Thoracic aorta (tissue), 2 donors: Measurements from ENCODE around the gene UFD1. TPM values are rescaled to one million over a fixed set of nuclear protein-coding genes. Genes with fewer than 3 reads are reported as not detected.

Source experiments
- ATAC-seq: fragments of 150-250 bp; one replicate; pipeline ENCODE4 v1.8.0; 2017; ENCODE audit warnings: low read depth; ENCODE audit not compliant: insufficient number of reproducible peaks, low FRiP score
- DNase-seq: peaks from one replicate; pipeline ENCODE4 v3.0.0-alpha.2; 2020; ENCODE audit warnings: low spot score
- H3K27ac ChIP-seq, 2 donors: fragments of 200-600 bp; sonication (generic); 1 replicate in 1 of 2; 2 replicates in 1 of 2; pipeline ENCODE4 v1.5.1; 2016; ENCODE audit warnings: mild to moderate bottlenecking in 2 of 2, moderate library complexity in 2 of 2
- H3K27me3 ChIP-seq: fragments of 200-600 bp; sonication (generic); replicated peaks from 2 replicates; pipeline ENCODE4 v1.6.0; 2016; ENCODE audit warnings: mild to moderate bottlenecking; ENCODE audit not compliant: insufficient read depth
- H3K36me3 ChIP-seq: fragments of 200-600 bp; sonication (generic); one replicate; pipeline ENCODE4 v1.5.1; 2016
- H3K4me1 ChIP-seq, 2 donors: fragments of 200-600 bp; sonication (generic); 1 replicate in 1 of 2; 2 replicates in 1 of 2; pipeline versions ENCODE4 v1.5.1 to v1.6.0; 2016; ENCODE audit warnings: low read depth in 2 of 2, mild to moderate bottlenecking in 1 of 2; ENCODE audit not compliant: control insufficient read depth in 1 of 2
- H3K4me3 ChIP-seq: fragments of 200-600 bp; sonication (generic); 2 replicates; pipeline ENCODE4 v1.5.1; 2016; ENCODE audit warnings: mild to moderate bottlenecking
- H3K9me3 ChIP-seq: fragments of 200-600 bp; sonication (generic); 2 replicates; pipeline ENCODE4 v1.5.1; 2016
- total RNA-seq, 2 donors: library from RNA; depleted of rRNA; stranded (reverse); fragments of >200 nt; gene quantifications; one replicate each; pipeline versions ENCODE4 v1.1.0 to v1.2.3, GENCODE V29; 2016
- TF ChIP-seq, protein P1 (sequence below): fragments of 200-600 bp; sonication (generic); IDR thresholded peaks from one replicate; pipeline ENCODE4 v1.5.1; 2019; ENCODE audit warnings: antibody characterized with exemption

UFD1 gene
- total RNA-seq, 2 donors from 2014 or later, result 32.0 to 32.5 TPM

- TF ChIP-seq, protein P1, sequence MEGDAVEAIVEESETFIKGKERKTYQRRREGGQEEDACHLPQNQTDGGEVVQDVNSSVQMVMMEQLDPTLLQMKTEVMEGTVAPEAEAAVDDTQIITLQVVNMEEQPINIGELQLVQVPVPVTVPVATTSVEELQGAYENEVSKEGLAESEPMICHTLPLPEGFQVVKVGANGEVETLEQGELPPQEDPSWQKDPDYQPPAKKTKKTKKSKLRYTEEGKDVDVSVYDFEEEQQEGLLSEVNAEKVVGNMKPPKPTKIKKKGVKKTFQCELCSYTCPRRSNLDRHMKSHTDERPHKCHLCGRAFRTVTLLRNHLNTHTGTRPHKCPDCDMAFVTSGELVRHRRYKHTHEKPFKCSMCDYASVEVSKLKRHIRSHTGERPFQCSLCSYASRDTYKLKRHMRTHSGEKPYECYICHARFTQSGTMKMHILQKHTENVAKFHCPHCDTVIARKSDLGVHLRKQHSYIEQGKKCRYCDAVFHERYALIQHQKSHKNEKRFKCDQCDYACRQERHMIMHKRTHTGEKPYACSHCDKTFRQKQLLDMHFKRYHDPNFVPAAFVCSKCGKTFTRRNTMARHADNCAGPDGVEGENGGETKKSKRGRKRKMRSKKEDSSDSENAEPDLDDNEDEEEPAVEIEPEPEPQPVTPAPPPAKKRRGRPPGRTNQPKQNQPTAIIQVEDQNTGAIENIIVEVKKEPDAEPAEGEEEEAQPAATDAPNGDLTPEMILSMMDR, result no peak
- Histone ChIP-seq H3K36me3 (peaks cover 44% of the 10 kb centered on the region), H3K4me1 (peaks cover 0 to under 1% of the 10 kb centered on the region in 2 donors), H3K9me3 (no peaks in the 10 kb centered on the region), H3K27ac (no peak overlapping the region), H3K4me3 (no peak overlapping the region), H3K27me3 (no peaks in the 10 kb centered on the region)
- ATAC-seq (no peak), DNase-seq (no peak)
Observed at GRCh38 chr22:19453718-19454117, 25.3 kb downstream of the UFD1 start.

DNA sequence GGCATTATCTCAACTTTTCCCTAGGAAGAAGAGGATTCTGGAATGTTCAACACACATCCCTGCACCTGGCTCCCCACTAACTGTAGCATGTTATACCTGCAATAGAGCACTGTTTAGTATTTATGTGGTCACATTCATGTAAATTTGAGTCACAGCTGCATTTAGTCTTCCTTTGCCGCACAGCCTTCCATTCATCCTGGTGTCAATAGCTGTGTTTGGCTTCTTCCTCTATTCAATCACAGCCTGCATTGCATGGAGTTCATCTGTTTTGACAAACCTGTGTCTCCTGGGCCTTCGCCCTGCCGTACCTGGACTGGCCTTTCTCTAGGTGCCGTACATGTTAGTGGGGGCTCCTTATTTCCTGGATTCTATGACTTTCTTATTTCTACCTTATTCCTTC is 27.4 kb downstream of the UFD1 start:
- Histone ChIP-seq H3K27me3 (no peaks in the 10 kb centered on the region), H3K4me1 (peaks cover 8 to 12% of the 10 kb centered on the region in 2 donors), H3K36me3 (peaks cover 39% of the 10 kb centered on the region), H3K27ac (no peak overlapping the region), H3K4me3 (no peak overlapping the region), H3K9me3 (no peaks in the 10 kb centered on the region)
- TF ChIP-seq, protein P1, result no peak
- ATAC-seq (no peak), DNase-seq (no peak)

DNA sequence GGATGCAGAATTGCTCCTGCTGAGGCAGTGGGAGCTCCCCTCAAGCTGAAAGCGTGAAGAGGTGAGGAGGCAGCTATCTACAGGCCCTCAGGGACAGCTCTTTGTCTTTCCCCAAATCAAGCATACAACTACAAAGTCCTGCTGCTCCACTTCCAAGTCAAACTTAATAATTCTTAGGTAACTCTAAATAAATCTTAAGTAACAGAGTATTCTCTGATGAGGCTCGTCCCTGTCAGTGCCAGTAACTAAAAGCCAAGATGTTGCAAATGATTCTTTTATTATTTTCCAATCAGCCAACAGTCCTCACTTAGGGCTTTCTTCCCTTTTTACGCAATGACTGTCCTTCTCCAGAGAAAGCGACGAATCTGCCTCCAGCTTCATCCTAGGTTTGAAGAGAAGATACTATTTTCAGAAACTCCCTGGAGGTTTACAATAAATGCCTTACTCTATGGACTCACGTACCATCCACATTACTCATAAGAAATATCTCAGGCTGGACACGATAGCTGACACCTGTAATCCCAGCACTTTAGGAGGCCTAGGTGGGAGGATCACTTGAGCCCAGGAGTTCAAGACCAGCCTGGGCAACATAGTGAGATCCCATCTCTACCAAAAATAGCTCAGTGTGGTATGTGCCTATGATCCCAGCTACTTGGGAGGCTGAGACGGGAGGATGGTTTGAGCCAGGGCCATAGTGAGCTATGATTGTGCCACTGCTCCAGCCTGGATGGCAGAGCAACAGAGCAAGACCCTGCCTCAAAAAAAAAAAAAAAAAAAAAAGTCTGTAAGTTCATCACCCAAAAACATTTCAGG is 28.4 kb downstream of the UFD1 start:
- Histone ChIP-seq H3K27me3 (no peaks in the 10 kb centered on the region), H3K36me3 (peaks cover 29% of the 10 kb centered on the region), H3K4me3 (no peak overlapping the region), H3K27ac (no peak overlapping the region), H3K9me3 (no peaks in the 10 kb centered on the region), H3K4me1 (peaks cover 17 to 22% of the 10 kb centered on the region in 2 donors)
- TF ChIP-seq, protein P1, result no peak
- no peak for ATAC-seq
- DNase-seq, result no peak

DNA sequence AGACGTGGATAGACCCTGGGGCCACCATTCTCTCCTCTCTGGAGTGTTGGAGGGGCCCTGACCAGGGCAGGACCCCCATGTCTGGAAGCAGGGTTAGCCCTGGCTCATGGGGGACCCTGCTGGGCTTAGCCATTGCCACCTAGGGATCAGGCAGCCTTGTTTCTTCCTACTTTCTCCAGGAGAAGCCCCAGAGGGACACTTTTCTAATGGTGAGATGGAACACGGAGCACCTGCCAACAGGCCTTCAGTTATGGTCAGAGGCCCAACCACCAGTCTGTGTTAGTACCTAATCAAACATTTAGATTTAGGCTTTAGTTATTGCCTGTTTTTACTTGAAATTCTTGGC is 29.6 kb downstream of the UFD1 start:
- ATAC-seq, result no peak
- peaks cover 18% of the 10 kb centered on the region for H3K36me3 ChIP-seq
- H3K4me3 ChIP-seq, result no peak overlapping the region
- no peak overlapping the region for H3K27ac ChIP-seq
- H3K9me3 ChIP-seq, result no peaks in the 10 kb centered on the region
- TF ChIP-seq, protein P1, result no peak
- DNase-seq, result no peak
- H3K4me1 ChIP-seq, result peaks cover 19 to 27% of the 10 kb centered on the region in 2 donors
- H3K27me3 ChIP-seq, result no peaks in the 10 kb centered on the region

GRCh38 chr22:19448739-19449421 is 30.1 kb downstream of the UFD1 start:
- peaks cover 19 to 27% of the 10 kb centered on the region in 2 donors for H3K4me1 ChIP-seq
- no peak for DNase-seq
- no peak for ATAC-seq
- H3K27me3 ChIP-seq, result no peaks in the 10 kb centered on the region
- H3K27ac ChIP-seq, result no peak overlapping the region
- TF ChIP-seq, protein P1, result no peak
- H3K4me3 ChIP-seq, result no peak overlapping the region
- H3K36me3 ChIP-seq, result peaks cover 16% of the 10 kb centered on the region
- no peaks in the 10 kb centered on the region for H3K9me3 ChIP-seq
